VCaP (cell line): ENCODE results near the gene ZBTB11.
"Not testable (repeated sequence)": the region's sequence is repeated elsewhere in the genome, so short reads cannot be mapped to it uniquely, and the experiment has no call there.

Experiments
- H3K27ac ChIP-seq: fragments of 450-650 bp; 2 replicates; pipeline ENCODE4 v1.5.1; 2017
- TF ChIP-seq, protein P1 (sequence below): fragments of 450-650 bp; conservative IDR thresholded peaks from 2 replicates; pipeline ENCODE4 v1.5.1; 2017; ENCODE audit warnings: mild to moderate bottlenecking, moderate library complexity

Gene ZBTB11

DNA sequence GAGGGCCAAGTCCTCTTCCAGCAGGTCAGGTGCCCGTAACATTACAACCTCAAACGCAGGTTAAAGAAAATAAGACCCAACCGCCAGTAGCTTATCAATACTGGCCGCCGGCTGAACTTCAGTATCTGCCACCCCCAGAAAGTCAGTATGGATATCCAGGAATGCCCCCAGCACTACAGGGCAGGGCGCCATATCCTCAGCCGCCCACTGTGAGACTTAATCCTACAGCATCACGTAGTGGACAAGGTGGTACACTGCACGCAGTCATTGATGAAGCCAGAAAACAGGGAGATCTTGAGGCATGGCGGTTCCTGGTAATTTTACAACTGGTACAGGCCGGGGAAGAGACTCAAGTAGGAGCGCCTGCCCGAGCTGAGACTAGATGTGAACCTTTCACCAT, 16.6 kb upstream of the ZBTB11 start:
- H3K27ac ChIP-seq, result not testable (repeated sequence)
- TF ChIP-seq, protein P1, sequence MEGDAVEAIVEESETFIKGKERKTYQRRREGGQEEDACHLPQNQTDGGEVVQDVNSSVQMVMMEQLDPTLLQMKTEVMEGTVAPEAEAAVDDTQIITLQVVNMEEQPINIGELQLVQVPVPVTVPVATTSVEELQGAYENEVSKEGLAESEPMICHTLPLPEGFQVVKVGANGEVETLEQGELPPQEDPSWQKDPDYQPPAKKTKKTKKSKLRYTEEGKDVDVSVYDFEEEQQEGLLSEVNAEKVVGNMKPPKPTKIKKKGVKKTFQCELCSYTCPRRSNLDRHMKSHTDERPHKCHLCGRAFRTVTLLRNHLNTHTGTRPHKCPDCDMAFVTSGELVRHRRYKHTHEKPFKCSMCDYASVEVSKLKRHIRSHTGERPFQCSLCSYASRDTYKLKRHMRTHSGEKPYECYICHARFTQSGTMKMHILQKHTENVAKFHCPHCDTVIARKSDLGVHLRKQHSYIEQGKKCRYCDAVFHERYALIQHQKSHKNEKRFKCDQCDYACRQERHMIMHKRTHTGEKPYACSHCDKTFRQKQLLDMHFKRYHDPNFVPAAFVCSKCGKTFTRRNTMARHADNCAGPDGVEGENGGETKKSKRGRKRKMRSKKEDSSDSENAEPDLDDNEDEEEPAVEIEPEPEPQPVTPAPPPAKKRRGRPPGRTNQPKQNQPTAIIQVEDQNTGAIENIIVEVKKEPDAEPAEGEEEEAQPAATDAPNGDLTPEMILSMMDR, result peak; percentile 67

DNA sequence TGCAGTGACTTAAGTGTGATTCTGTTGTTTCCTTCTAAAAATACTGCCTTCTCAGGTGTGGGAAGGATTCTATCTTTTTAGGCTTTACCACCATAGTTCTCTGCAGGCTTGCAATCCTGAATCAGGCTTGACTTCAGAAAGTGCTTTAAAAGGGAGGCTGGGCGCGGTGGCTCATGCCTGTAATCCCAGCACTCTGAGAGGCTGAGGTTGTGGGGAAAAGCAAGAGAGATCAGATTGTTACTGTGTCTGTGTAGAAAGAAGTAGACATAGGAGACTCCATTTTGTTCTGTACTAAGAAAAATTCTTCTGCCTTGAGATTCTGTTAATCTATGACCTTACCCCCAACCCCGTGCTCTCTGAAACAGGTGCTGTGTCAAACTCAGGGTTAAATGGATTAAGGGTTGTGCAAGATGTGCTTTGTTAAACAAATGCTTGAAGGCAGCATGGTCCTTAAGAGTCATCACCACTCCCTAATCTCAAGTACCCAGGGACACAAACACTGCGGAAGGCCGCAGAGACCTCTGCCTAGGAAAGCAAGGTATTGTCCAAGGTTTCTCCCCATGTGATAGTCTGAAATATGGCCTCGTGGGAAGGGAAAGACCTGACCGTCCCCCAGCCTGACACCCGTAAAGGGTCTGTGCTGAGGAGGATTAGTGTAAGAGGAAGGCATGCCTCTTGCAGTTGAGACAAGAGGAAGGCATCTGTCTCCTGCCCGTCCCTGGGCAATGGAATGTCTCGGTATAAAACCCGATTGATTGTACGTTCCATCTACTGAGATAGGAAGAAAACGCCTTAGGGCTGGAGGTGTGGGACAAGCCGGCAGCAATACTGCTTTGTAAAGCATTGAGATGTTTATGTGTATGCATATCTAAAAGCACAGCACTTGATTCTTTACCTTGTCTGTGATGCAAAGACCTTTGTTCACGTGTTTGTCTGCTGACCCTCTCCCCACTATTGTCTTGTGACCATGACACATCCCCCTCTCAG, 15.0 kb upstream of the ZBTB11 start:
- H3K27ac ChIP-seq, result not testable (repeated sequence)

DNA sequence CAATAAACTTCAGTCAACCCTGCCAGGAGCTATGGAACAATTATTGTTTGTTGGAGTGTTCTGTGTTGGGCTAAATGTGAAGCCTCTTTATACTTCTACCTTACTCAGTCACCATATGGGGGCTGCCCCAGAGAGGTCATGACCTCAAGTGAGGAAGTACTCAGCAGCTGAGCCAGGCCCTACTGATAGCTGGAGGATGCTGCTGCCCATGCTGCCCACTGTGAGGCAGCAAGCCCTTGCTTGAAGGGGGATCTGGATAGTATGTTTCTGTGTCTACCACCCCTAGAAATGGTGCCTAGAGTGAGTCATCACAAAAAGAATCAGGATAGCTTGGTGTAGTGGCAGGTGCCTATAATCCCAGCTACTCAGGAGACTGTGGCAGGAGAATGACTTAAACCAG, 14.0 kb upstream of the ZBTB11 start:
- H3K27ac ChIP-seq, result no peak overlapping the region
- TF ChIP-seq, protein P1, result no peak

DNA sequence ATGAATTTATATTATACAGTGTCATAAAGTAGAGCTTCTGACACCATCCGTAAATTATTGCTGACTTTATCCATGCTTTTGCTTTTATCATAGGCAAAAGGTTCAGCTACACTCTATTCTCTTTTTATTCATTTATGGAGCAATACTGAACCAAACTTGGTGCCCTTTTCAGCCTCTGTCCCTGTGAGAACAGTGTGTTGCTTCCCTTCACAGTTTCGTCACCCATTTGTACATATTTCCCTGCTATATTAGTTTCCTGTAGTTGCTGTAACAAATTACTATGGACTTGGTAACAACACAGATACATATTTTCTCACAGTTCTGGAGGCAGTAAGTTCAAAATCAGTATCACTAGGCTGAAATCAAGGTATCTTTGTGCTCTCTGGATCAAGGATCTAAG, 12.4 kb upstream of the ZBTB11 start:
- TF ChIP-seq, protein P1, result no peak
- no peak overlapping the region for H3K27ac ChIP-seq

DNA sequence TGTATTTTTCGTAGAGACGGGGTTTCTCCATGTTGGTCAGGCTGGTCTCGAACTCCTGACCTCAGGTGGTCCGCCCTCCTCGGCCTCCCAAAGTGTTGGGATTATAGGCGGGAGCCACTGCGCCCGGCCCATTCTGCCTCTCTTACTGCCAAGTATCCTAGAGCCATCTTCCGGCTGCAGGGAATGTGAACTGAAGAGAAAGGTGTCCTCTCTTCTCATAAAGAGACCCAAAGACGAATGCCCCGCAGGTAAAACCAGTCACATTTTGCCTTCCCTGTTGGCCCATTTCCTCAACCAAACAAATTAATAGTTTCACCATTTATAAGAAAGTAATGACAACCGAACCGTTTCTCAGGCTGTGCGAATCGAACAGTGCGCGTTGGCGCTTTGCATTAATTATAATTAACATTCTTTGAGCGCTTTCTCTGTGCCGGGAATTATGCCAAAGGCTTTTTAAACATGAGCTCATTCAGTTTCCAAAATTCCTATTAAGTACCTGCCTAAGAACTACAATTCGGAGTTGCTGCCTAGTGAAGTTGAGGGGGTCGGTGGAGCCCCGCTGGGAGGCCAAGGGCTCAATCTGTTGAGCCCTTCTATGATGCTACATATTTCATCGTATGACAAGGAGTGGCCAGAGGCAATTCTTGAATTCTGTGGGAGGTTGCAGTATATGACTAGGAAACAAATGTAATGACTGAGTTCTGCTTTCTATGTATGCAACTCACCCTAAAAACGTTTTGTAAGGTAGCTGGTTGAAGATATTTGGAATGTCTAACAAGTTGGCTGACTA, 10.4 kb upstream of the ZBTB11 start:
- H3K27ac ChIP-seq, result peak overlapping the region; percentile 90
- TF ChIP-seq, protein P1, result no peak

DNA sequence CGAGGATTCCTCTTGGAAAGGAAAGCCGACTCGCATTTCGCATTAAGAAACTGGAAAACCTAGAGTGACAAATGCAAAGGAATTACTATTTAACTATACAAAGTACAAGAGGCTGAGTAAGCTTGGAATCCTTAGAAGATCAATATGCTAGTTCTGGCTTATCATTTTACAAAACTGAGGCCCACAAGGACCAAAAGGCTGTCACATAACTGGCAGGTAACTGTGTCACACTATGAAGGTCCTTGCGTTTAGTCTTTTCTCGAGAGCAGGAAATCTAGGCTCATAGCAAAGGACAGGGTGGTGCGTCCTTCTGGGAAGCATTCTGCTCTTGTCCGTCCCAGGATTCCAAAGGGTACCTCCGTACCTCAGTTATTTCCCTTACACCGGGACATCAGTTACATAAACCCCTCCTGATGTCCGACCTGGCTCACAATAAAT, 9.0 kb upstream of the ZBTB11 start:
- TF ChIP-seq, protein P1, result no peak
- peak overlapping the region; percentile 90 for H3K27ac ChIP-seq

DNA sequence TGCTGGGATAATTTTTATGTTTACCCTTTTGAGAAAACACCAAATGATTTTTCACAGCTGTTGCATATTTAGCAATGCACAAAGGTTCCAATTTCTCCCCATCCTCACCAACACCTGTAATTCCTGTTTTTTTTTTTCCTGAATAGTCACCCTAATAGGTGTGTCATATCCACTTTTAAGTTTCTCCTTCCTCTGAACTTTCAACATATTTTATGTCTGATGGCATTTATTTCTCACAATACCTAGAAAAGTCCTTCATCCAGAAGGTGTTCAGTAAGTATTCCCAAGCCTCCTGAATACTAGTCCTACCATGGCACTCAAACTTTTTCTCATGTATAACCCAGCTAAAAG, 8.1 kb upstream of the ZBTB11 start:
- TF ChIP-seq, protein P1, result no peak
- peak overlapping the region; percentile 90; the same call in 1 of the 2 replicates for H3K27ac ChIP-seq

DNA sequence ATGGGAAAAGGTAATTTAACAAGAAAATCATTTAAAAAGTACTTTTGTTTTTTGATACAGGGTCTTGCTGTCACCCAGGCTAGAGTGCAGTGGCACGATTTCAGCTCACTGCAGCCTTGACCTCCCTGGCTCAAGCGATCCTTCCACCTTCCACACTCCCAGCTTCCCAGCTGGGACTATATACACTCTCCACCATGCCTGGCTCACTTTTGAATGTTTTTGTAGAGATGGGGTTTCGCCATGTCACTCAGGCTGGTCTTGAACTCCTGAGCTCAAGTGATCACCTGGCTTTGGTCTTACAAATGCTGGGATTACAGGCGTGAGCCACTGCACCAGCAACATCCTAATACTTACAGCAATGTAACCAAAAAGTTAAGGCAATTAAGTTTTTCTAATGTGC, 3.5 kb upstream of the ZBTB11 start:
- H3K27ac ChIP-seq, result no peak overlapping the region
- TF ChIP-seq, protein P1, result no peak

DNA sequence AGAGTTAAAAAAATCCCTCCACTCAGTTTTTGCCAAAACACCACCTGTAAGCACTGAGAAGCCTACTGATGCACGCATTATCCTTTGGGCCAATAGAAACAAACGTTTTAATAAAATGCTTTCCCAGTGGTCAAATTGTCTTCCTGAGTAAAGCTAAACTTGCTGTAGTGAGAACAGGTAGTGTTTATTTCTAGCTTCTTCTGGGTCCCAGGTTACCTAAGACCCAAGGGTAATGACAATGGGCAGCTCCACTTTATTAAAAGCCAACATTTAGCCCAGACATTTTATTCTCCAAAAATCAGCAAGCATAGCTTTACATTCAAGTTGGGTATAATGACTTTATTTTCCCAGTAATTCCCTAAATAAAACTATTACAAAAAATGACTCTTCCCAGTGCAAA, 1.9 kb upstream of the ZBTB11 start:
- not testable (repeated sequence) for H3K27ac ChIP-seq
